A549 (cell line): ENCODE results near the gene GRIK2.

Source experiments
- MAFK ChIP-seq: fragments of 450-650 bp; IDR thresholded peaks from 2 replicates; pipeline ENCODE4 v1.6.1; 2014; ENCODE audit not compliant: partially characterized antibody
- MYC ChIP-seq: IDR thresholded peaks from 2 replicates; pipeline ENCODE4 v1.6.1; 2012; ENCODE audit warnings: mild to moderate bottlenecking, inconsistent platforms, low read length, improper control_type of control experiment, borderline replicate concordance
- POLR2A ChIP-seq: IDR thresholded peaks from 2 replicates; pipeline ENCODE4 v1.6.1; 2012; ENCODE audit warnings: mild to moderate bottlenecking, low read length
- TF ChIP-seq, protein P1 (sequence below): fragments of >200 bp; sonication (Bioruptor Twin); formaldehyde crosslinking; IDR thresholded peaks from 3 replicates; pipeline ENCODE4 v1.5.1; 2016

DNA sequence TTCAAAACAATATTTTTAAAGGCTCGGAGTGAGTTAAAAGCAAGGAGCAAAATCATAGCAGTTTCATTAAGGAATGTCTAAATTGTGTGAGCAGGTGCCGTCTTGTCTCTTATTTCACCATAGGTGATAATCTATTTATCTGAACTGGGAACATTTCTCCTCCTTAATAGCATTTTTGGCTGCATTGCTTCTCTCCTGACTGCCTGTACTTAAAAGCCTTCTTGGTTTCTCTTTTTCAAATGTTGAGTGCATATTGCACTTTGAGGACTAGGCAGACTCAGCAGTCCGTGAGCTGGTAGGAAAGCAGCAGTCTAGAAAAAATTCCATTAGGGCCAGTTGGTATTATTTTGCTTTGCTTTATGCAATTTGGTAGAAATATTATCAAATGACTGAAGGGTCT is 645.9 kb downstream of the GRIK2 start:
- TF ChIP-seq POLR2A (no peak), MYC (no peak), MAFK (no peak)
- TF ChIP-seq, protein P1, sequence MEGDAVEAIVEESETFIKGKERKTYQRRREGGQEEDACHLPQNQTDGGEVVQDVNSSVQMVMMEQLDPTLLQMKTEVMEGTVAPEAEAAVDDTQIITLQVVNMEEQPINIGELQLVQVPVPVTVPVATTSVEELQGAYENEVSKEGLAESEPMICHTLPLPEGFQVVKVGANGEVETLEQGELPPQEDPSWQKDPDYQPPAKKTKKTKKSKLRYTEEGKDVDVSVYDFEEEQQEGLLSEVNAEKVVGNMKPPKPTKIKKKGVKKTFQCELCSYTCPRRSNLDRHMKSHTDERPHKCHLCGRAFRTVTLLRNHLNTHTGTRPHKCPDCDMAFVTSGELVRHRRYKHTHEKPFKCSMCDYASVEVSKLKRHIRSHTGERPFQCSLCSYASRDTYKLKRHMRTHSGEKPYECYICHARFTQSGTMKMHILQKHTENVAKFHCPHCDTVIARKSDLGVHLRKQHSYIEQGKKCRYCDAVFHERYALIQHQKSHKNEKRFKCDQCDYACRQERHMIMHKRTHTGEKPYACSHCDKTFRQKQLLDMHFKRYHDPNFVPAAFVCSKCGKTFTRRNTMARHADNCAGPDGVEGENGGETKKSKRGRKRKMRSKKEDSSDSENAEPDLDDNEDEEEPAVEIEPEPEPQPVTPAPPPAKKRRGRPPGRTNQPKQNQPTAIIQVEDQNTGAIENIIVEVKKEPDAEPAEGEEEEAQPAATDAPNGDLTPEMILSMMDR = no peak
